ENCODE data around the gene SSH2.

- no peak for TF ChIP-seq CTCF (IDR thresholded peaks at IDR 0.05; ENCODE audit: borderline replicate concordance, extremely low read depth, low read length, poor library complexity, severe bottlenecking)
- TF ChIP-seq EZH2 (IDR thresholded peaks at IDR 0.05; ENCODE audit: borderline replicate concordance, low read depth, low read length, severe bottlenecking), result no peak
These were observed 176.1 kb downstream of the SSH2 start for GRCh38 chr17:29753845-29754439.
